ENCODE data around the gene PKMYT1.

PKMYT1 gene

GRCh38 chr16:2980227-2981176 is at the start of gene PKMYT1:
TSS of gene PKMYT1 (minus strand) at chr16:2980446. CDS start at chr16:2979657, 789 bp downstream.
- DNase-seq (ENCODE audit: low spot score): peak; percentile 93

- no peak for DNase-seq (ENCODE audit: low spot score)
Measured at GRCh38 chr16:3029491-3030221, 49.4 kb upstream of the PKMYT1 start.

GRCh38 chr16:3028716-3029319 is 48.6 kb upstream of the PKMYT1 start:
- no peak for DNase-seq (ENCODE audit: low spot score)

- peak; percentile 94 for DNase-seq (ENCODE audit: low spot score)
Measured at GRCh38 chr16:3027983-3028715, 47.9 kb upstream of the PKMYT1 start.

- no peak for DNase-seq (ENCODE audit: low spot score)
Measured at GRCh38 chr16:3027489-3027795, 47.2 kb upstream of the PKMYT1 start.

GRCh38 chr16:3026609-3027488 is 46.6 kb upstream of the PKMYT1 start:
- DNase-seq (ENCODE audit: low spot score): no peak

GRCh38 chr16:3026003-3026378 is 45.7 kb upstream of the PKMYT1 start:
- DNase-seq (ENCODE audit: low spot score): no peak

GRCh38 chr16:3025032-3026002 is 45.1 kb upstream of the PKMYT1 start:
- no peak for DNase-seq (ENCODE audit: low spot score)

GRCh38 chr16:3023669-3024478 is 43.6 kb upstream of the PKMYT1 start, which contains the start of the genes HCFC1R1 and THOC6:
TSS of gene HCFC1R1 (minus strand) at chr16:3023942. CDS start at chr16:3023941, 1 bp downstream.
TSS of gene THOC6 (plus strand) at chr16:3024035. CDS start at chr16:3024327, 292 bp downstream.
- DNase-seq (ENCODE audit: low spot score): peak; percentile 99

- peak; percentile 50 for DNase-seq (ENCODE audit: low spot score)
Measured at GRCh38 chr16:3023415-3023668, 43.1 kb upstream of the PKMYT1 start.

- DNase-seq (ENCODE audit: low spot score): no peak
Measured at GRCh38 chr16:3022684-3023414, 42.6 kb upstream of the PKMYT1 start.

- no peak for DNase-seq (ENCODE audit: low spot score)
Measured at GRCh38 chr16:3022208-3022683, 42.0 kb upstream of the PKMYT1 start.

GRCh38 chr16:3021449-3022207 is 41.4 kb upstream of the PKMYT1 start:
- peak; percentile 86 for DNase-seq (ENCODE audit: low spot score)

GRCh38 chr16:3020604-3021448 is 40.6 kb upstream of the PKMYT1 start:
- DNase-seq (ENCODE audit: low spot score): peak; percentile 66

- DNase-seq (ENCODE audit: low spot score): peak; percentile 83
Measured at GRCh38 chr16:3020247-3020603, 40.0 kb upstream of the PKMYT1 start, which contains the start of gene TNFRSF12A. TSS of gene TNFRSF12A (plus strand) at chr16:3020368. CDS start at chr16:3020398, 30 bp downstream.

- DNase-seq (ENCODE audit: low spot score): no peak
Measured at GRCh38 chr16:3019594-3020246, 39.5 kb upstream of the PKMYT1 start.
